ENCODE measurements around the gene HPSE2.

The HPSE2 gene

GRCh38 chr10:98433371-98433770 is 802.3 kb downstream of the HPSE2 start:
- no peak overlapping the region for H3K4me3 ChIP-seq (ENCODE audit: low read depth, low read length)
- no peak for DNase-seq (ENCODE audit: low read depth)
- no peak for TF ChIP-seq CTCF (conservative IDR thresholded peaks at IDR 0.05; ENCODE audit: low read depth, low read length)

- no peak for TF ChIP-seq CTCF (conservative IDR thresholded peaks at IDR 0.05; ENCODE audit: low read depth, low read length)
- no peak for DNase-seq (ENCODE audit: low read depth)
- H3K4me3 ChIP-seq (ENCODE audit: low read depth, low read length) = no peak overlapping the region
Observed at GRCh38 chr10:98432330-98432729, 803.3 kb downstream of the HPSE2 start.

GRCh38 chr10:98431016-98431415 is 804.6 kb downstream of the HPSE2 start:
- no peak for TF ChIP-seq CTCF (conservative IDR thresholded peaks at IDR 0.05; ENCODE audit: low read depth, low read length)
- no peak overlapping the region for H3K4me3 ChIP-seq (ENCODE audit: low read depth, low read length)
- DNase-seq (ENCODE audit: low read depth) = no peak

GRCh38 chr10:98430427-98430826 is 805.2 kb downstream of the HPSE2 start:
- no peak for DNase-seq (ENCODE audit: low read depth)
- TF ChIP-seq CTCF (conservative IDR thresholded peaks at IDR 0.05; ENCODE audit: low read depth, low read length) = no peak
- no peak overlapping the region for H3K4me3 ChIP-seq (ENCODE audit: low read depth, low read length)

GRCh38 chr10:98429320-98430072 is 806.2 kb downstream of the HPSE2 start:
- DNase-seq (ENCODE audit: low read depth) = no peak
- TF ChIP-seq CTCF (conservative IDR thresholded peaks at IDR 0.05; ENCODE audit: low read depth, low read length) = no peak
- no peak overlapping the region for H3K4me3 ChIP-seq (ENCODE audit: low read depth, low read length)

GRCh38 chr10:98427011-98427515 is 808.6 kb downstream of the HPSE2 start:
- no peak for TF ChIP-seq CTCF (conservative IDR thresholded peaks at IDR 0.05; ENCODE audit: low read depth, low read length)
- H3K4me3 ChIP-seq (ENCODE audit: low read depth, low read length) = no peak overlapping the region
- no peak for DNase-seq (ENCODE audit: low read depth)
